ENCODE results near the gene MIF4GD. TPM values are rescaled to one million over a fixed set of nuclear protein-coding genes. Genes with fewer than 3 reads are reported as not detected.
A peak's percentile ranks its signal among the peaks of the same experiment; 100 is the strongest.

Gene MIF4GD
- total RNA-seq, 1 donor from 2014 or later, result 30.0 TPM

- peaks cover 6% of the 10 kb centered on the region for H3K36me3 ChIP-seq (ENCODE audit: control insufficient read depth, insufficient read depth, low read length)
- no peak overlapping the region for H3K4me3 ChIP-seq (ENCODE audit: low read depth, low read length)
- TF ChIP-seq CTCF (IDR thresholded peaks at IDR 0.05; ENCODE audit: insufficient read depth, low read length, severe bottlenecking), result no peak
- FAIRE-seq (no peak), DNase-seq (ENCODE audit: low read depth) (peak; percentile 21)
- H3K27me3 ChIP-seq (ENCODE audit: control insufficient read depth, insufficient read depth, low read length), result no peaks in the 10 kb centered on the region
These were observed 6.6 kb upstream of the MIF4GD start for GRCh38 chr17:75277664-75278071.

DNA sequence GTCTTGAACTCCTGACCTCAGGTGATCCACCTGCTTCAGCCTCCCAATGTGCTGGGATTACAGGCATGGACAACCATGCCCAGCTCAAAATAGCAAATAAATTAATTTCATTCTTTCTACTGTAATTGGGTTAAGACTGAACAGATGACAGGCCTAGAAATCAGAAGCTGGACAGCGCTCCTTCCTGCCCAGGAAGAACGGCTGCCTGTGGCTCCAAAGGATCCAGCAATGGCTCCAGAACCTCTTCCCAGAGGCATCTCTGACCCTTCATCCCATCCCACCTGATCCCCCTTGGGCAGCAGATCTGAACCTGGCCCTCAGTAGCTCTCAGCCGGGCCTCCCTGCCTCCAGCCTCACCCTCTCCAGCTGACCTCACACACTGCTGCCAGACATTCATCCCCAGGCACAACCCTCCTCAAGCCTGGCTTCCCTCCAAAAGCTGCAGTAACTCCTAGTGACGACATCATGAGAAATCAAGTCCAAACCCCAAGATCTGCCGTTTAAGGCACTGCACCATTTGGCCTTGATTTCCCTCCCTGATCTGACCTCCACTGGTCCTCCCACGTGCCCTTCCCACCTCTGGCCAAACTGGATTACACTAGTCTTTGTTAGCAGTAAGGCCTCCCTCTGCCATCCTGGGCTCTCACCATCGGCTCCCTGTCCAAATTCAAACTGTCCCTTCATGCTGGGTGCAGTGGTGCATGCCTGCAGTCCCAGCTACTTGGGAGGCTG lies 3.1 kb upstream of the MIF4GD start:
- FAIRE-seq (peak; percentile 92), DNase-seq (ENCODE audit: low read depth) (peak; percentile 71)
- Histone ChIP-seq H3K27me3 (ENCODE audit: control insufficient read depth, insufficient read depth, low read length) (no peaks in the 10 kb centered on the region), H3K36me3 (ENCODE audit: control insufficient read depth, insufficient read depth, low read length) (peaks cover 7% of the 10 kb centered on the region), H3K4me3 (ENCODE audit: low read depth, low read length) (no peak overlapping the region)
- TF ChIP-seq CTCF (IDR thresholded peaks at IDR 0.05; ENCODE audit: insufficient read depth, low read length, severe bottlenecking), result no peak

DNA sequence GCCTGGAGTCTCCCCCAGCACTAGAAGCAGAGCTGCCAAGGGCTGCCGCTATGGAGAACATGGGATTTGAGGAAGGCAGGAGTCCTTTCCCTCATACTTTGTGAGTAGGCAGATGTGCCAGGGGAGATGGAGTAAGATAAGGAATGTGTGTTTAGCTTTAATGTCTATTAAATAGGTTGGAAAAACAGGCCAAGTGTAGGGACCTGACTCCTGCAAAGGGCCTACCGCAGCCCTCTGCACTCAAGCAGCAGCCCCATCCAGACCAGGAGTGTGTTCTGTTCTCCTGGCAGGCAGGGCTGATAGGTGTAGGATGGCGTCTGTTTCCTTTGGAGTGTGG lies 1.8 kb upstream of the MIF4GD start:
- Histone ChIP-seq H3K4me3 (ENCODE audit: low read depth, low read length) (no peak overlapping the region), H3K36me3 (ENCODE audit: control insufficient read depth, insufficient read depth, low read length) (peaks cover 7% of the 10 kb centered on the region), H3K27me3 (ENCODE audit: control insufficient read depth, insufficient read depth, low read length) (no peaks in the 10 kb centered on the region)
- FAIRE-seq (no peak), DNase-seq (ENCODE audit: low read depth) (no peak)
- no peak for TF ChIP-seq CTCF (IDR thresholded peaks at IDR 0.05; ENCODE audit: insufficient read depth, low read length, severe bottlenecking)

DNA sequence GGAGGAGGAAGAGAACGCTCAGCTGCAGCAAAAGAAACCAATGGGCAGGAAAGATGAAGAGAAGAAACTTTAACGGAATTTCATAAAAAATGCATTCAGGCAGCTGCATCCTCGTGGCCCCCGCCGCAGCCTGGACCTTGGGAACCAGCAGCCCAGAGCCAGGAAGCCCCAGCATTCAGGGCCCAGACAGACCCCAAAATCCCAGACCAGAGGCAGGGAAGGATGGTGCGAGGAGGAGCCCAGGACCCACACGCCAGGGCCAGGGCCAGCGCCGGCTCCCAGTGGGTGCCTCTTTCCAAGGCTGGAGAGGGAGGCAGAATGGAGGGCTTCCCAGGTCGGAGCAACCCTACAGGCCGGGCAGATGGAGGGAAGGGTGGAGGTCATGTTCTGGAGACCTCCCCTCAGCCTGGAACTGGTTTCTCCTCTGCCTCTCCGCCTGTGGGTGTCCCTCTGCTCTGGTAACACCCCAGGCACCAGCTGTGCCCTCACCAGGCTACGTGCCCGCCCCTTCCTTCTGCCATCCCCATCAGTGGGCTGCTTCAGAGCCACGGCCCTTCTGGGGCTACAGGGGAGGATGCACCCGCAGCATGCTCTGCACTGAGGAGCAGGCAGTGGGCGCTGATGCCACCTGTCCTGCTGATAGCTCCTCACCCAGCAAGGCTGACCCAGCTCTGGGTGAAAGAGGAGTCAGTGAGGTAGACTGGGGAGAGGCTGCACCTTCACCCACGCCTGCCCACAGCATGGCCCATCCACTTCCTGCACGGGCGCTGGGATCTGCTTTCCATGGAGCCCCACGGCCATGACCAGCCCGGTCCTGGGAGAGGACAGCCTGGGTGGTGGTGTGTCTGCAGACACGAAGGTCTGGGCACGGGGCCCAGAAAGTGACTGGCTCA lies 1.2 kb upstream of the MIF4GD start:
- Histone ChIP-seq H3K4me3 (ENCODE audit: low read depth, low read length) (peak overlapping the region; percentile 88), H3K27me3 (ENCODE audit: control insufficient read depth, insufficient read depth, low read length) (no peaks in the 10 kb centered on the region), H3K36me3 (ENCODE audit: control insufficient read depth, insufficient read depth, low read length) (peaks cover 7% of the 10 kb centered on the region)
- TF ChIP-seq CTCF (IDR thresholded peaks at IDR 0.05; ENCODE audit: insufficient read depth, low read length, severe bottlenecking), result no peak
- FAIRE-seq (no peak), DNase-seq (ENCODE audit: low read depth) (no peak)

DNA sequence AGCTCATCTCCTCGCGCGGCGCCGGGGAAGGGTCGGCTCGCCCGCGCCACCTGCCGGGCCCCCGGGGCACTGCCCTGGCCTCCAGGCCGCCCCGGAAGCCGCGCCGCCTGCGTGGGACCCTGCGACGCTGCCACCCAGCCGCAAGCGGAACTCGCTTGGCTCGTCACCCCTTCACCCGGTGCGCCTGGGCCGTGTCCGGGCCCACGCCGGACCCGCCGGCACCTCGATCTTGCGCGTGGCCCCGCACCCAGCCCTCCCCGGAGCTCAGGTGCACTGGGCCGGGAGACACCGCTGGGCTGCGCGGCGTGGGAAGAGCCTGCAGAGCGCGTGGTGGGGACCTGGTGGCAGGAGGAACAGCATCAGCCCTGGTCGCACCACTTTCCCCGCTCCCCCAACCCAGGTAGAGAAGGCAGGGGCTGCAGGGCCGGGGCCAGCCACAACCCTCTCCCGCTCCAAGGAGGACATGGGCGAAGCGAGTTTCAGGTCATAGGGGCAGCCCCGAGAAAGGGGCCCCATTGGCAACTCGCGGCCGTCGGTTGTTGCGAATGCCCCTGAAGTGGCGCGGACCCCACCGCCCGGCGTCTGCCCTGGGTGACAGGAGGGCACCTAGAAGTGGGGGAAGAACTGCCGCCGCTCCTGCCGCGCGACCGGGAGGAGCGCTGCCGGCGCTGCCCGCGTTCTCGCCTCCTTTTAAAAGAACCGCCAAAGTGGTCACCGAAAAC lies 363 bp upstream of the MIF4GD start:
- Histone ChIP-seq H3K27me3 (ENCODE audit: control insufficient read depth, insufficient read depth, low read length) (no peaks in the 10 kb centered on the region), H3K4me3 (ENCODE audit: low read depth, low read length) (peak overlapping the region; percentile 88), H3K36me3 (ENCODE audit: control insufficient read depth, insufficient read depth, low read length) (peaks cover 12% of the 10 kb centered on the region)
- FAIRE-seq (no peak), DNase-seq (ENCODE audit: low read depth) (peak; percentile 29)
- peak; percentile 50 for TF ChIP-seq CTCF (IDR thresholded peaks at IDR 0.05; ENCODE audit: insufficient read depth, low read length, severe bottlenecking)
